B cell (primary cell): ENCODE results near the gene SRSF10. TPM values are rescaled to one million over a fixed set of nuclear protein-coding genes. Genes with fewer than 3 reads are reported as not detected.

ENCODE experiments used
- ATAC-seq: fragments of 200-7000 bp; cut with Tn5 transposase; one replicate; pipeline ENCODE4 v1.10.0; 2021; ENCODE audit warnings: low read depth, mild to moderate bottlenecking, moderate number of reproducible peaks, moderate library complexity
- CTCF ChIA-PET: fragments of 350-600 bp; sonication (Branson Sonifier 250); formaldehyde crosslinking; loops from one replicate; lab custom pipeline; 2021; ENCODE audit warnings: antibody characterized with exemption, inconsistent platforms; lab: Charles Lee
- POLR2A ChIA-PET: fragments of 350-600 bp; sonication (Branson Sonifier 250); formaldehyde crosslinking; loops from one replicate; lab custom pipeline; 2021; ENCODE audit warnings: antibody characterized with exemption; lab: Charles Lee
- DNase-seq: peaks from one replicate; pipeline ENCODE4 v3.0.0; 2013
- H2AFZ ChIP-seq: 2 replicates; pipeline ENCODE4 v1.6.1; 2012; ENCODE audit warnings: mild to moderate bottlenecking, low read depth, low read length; ENCODE audit not compliant: insufficient read depth, poor library complexity, severe bottlenecking
- H3K27ac ChIP-seq, 2 donors: 1 replicate in 1 of 2; 2 replicates in 1 of 2; pipeline ENCODE4 v1.5.1; 2012 to 2013; ENCODE audit warnings: low read length in 2 of 2, mild to moderate bottlenecking in 2 of 2, moderate library complexity in 1 of 2
- H3K27me3 ChIP-seq, 4 experiments: fragments of 200-600 bp in 1 of 4; sonication (generic) in 1 of 4; replicated peaks in 1 of 4; 1 replicate in 2 of 4; 2 replicates in 2 of 4; pipeline versions ENCODE4 v1.6.1 to v1.7.0; 2013 to 2016; ENCODE audit warnings: low read length in 3 of 4, mild to moderate bottlenecking in 2 of 4, mixed read lengths in 1 of 4, moderate library complexity in 1 of 4; ENCODE audit not compliant: insufficient read depth in 4 of 4, control insufficient read depth in 3 of 4; ENCODE audit errors: control extremely low read depth in 1 of 4
- H3K36me3 ChIP-seq, 2 experiments: replicated peaks in 1 of 2; 1 replicate in 1 of 2; 2 replicates in 1 of 2; pipeline versions ENCODE4 v1.6.1 to v1.7.1; 2013; ENCODE audit warnings: low read length in 1 of 2; ENCODE audit not compliant: insufficient read depth in 2 of 2, control insufficient read depth in 1 of 2; ENCODE audit errors: control extremely low read depth in 1 of 2, extremely low read depth in 1 of 2
- H3K4me1 ChIP-seq, 2 donors: fragments of 200-600 bp in 1 of 2; sonication (generic) in 1 of 2; 1 replicate in 1 of 2; 2 replicates in 1 of 2; pipeline versions ENCODE4 v1.5.1 to v1.6.1; 2013 to 2017; ENCODE audit warnings: low read length in 2 of 2; ENCODE audit not compliant: control insufficient read depth in 2 of 2, insufficient read depth in 2 of 2
- H3K4me2 ChIP-seq: replicated peaks from 2 replicates; pipeline ENCODE3; 2012; ENCODE audit warnings: mild to moderate bottlenecking, low read depth, low read length; ENCODE audit not compliant: poor library complexity, severe bottlenecking
- H3K4me3 ChIP-seq, 5 experiments: fragments of 200-600 bp in 1 of 5; sonication (generic) in 1 of 5; 1 replicate in 3 of 5; 2 replicates in 2 of 5; pipeline versions ENCODE4 v1.5.1 to v1.7.0; 2011 to 2016; ENCODE audit warnings: low read length in 4 of 5, mild to moderate bottlenecking in 4 of 5, low read depth in 2 of 5, control low read depth in 1 of 5, moderate library complexity in 1 of 5; ENCODE audit not compliant: insufficient read depth in 1 of 5; ENCODE audit errors: control extremely low read depth in 1 of 5, extremely low read depth in 1 of 5
- H3K79me2 ChIP-seq: fragments of 200-600 bp; sonication (generic); one replicate; pipeline ENCODE4 v1.6.0; 2016; ENCODE audit warnings: low read length; ENCODE audit not compliant: control insufficient read depth, insufficient read depth
- H3K9ac ChIP-seq: fragments of 200-600 bp; sonication (generic); 2 replicates; pipeline ENCODE4 v1.6.1; 2017; ENCODE audit warnings: mild to moderate bottlenecking, low read length, moderate library complexity
- H3K9me3 ChIP-seq, 3 donors: one replicate each; pipeline versions ENCODE4 v1.6.1 to v1.7.1; 2013; ENCODE audit warnings: low read length in 2 of 3; ENCODE audit not compliant: control insufficient read depth in 2 of 3, insufficient read depth in 1 of 3; ENCODE audit errors: control extremely low read depth in 1 of 3
- H4K20me1 ChIP-seq: 2 replicates; pipeline ENCODE4 v1.6.0; 2012; ENCODE audit warnings: mild to moderate bottlenecking, low read length; ENCODE audit not compliant: insufficient read depth, control insufficient read depth, poor library complexity, severe bottlenecking
- H3K27ac Mint-ChIP-seq: one replicate; pipeline ENCODE4 v1.8.0; 2021; ENCODE audit warnings: mixed read lengths
- H3K27me3 Mint-ChIP-seq: one replicate; pipeline ENCODE4 v1.8.0; 2021; ENCODE audit warnings: mixed read lengths
- H3K4me1 Mint-ChIP-seq: one replicate; pipeline ENCODE4 v1.8.0; 2021; ENCODE audit warnings: mixed read lengths
- H3K4me3 Mint-ChIP-seq: one replicate; pipeline ENCODE4 v1.8.0; 2021; ENCODE audit warnings: mixed read lengths
- H3K9me3 Mint-ChIP-seq: one replicate; pipeline ENCODE4 v1.8.0; 2022; ENCODE audit warnings: mixed read lengths; ENCODE audit not compliant: insufficient read depth
- CTCF ChIP-seq: fragments of 200-600 bp; IDR thresholded peaks from one replicate; pipeline ENCODE4 v1.8.0; 2022; ENCODE audit warnings: antibody characterized with exemption, mild to moderate bottlenecking
- EZH2 ChIP-seq: IDR thresholded peaks from 2 replicates; pipeline ENCODE4 v1.6.1; 2012; ENCODE audit warnings: borderline replicate concordance, low read depth, mild to moderate bottlenecking, moderate library complexity, low read length; ENCODE audit not compliant: insufficient read depth, poor library complexity, severe bottlenecking
- WGBS: methylation state at CpG from one replicate; pipeline ENCODE4 v1.1.5; 2013; ENCODE audit warnings: missing lambda C conversion rate; ENCODE audit not compliant: insufficient coverage; 5-methylcytosine and 5-hydroxymethylcytosine counted together
- intact Hi-C: fragments of 100-400 bp; cut with micrococcal nuclease; formaldehyde crosslinking; loops from one replicate; pipeline ENCODE4 v1.10.0; 2022
- polyA plus RNA-seq: library from polyadenylated mRNA; depleted of rRNA; stranded (reverse); fragments of >200 nt; gene quantifications from 2 replicates; pipeline ENCODE4 v1.2.3, GENCODE V29; 2012
- total RNA-seq, 2 donors: library from RNA; stranded (reverse); fragments of 120-200 nt in 1 of 2; gene quantifications; 1 replicate in 1 of 2; 2 replicates in 1 of 2; pipeline versions ENCODE4 v1.2.3 to v1.2.4, GENCODE V29; 2013 to 2022

The SRSF10 gene
- total and polyA plus RNA-seq, 2 donors (not counting 1 experiment from before 2014, with no cell fraction given) = 98.6 to 213 TPM

GRCh38 chr1:23967871-23968270 is 12.3 kb downstream of the SRSF10 start:
- Histone ChIP-seq H3K4me2 (no peak overlapping the region), H3K9ac (no peak overlapping the region), H4K20me1 (peaks cover 12% of the 10 kb centered on the region), H3K79me2 (peaks cover 13% of the 10 kb centered on the region), H3K36me3 (peaks cover 12 to 83% of the 10 kb centered on the region in 2 experiments), H3K27me3 (no peaks in the 10 kb centered on the region), H3K4me1 (peaks cover 11 to 13% of the 10 kb centered on the region in 2 donors), H3K9me3 (no peaks in the 10 kb centered on the region), H2AFZ (no peak overlapping the region), H3K27ac (peak overlapping the region in 1 of 2 donors; percentile 19), H3K4me3 (no peak overlapping the region)
- CTCF ChIA-PET = interaction anchor here (1.5 to 1.7 kb wide), 2 partner anchors 52 to 158 kb away, joined by 3 read pairs; no protein-coding TSS in a partner anchor
- POLR2A ChIA-PET = interaction anchor here (0.6 to 1.9 kb wide), 3 partner anchors 12 to 176 kb away, joined by 3 to 7 read pairs (median 3); partner anchors contain the start of gene SRSF10
- H3K27me3 Mint-ChIP-seq = no peaks in the 10 kb centered on the region
- DNase-seq (no peak), ATAC-seq (no peak)
- H3K4me3 Mint-ChIP-seq = no peak overlapping the region
- TF ChIP-seq EZH2 = no peak
- TF ChIP-seq CTCF = no peak
- peak overlapping the region; percentile 41 for H3K27ac Mint-ChIP-seq
- peaks cover 28% of the 10 kb centered on the region for H3K4me1 Mint-ChIP-seq
- intact Hi-C loops = no loop called here
- no CpG with 5 or more reads among the region's 2 CpGs for WGBS
- no peaks in the 10 kb centered on the region for H3K9me3 Mint-ChIP-seq

GRCh38 chr1:23966973-23967493 is 13.1 kb downstream of the SRSF10 start:
- no peaks in the 10 kb centered on the region for H3K27me3 ChIP-seq
- peaks cover 12 to 81% of the 10 kb centered on the region in 2 experiments for H3K36me3 ChIP-seq
- intact Hi-C loops = no loop called here

More at GRCh38 chr1:23966973-23967493, 13.1 kb downstream of the SRSF10 start:
- no peak overlapping the region for H3K4me2 ChIP-seq
- H3K4me3 ChIP-seq = no peak overlapping the region
- ChIA-PET POLR2A (interaction anchor here (0.7 kb wide), 1 partner anchor 175 kb away, joined by 3 read pairs; no protein-coding TSS in a partner anchor), CTCF (interaction anchor here (0.6 kb wide), 2 partner anchors 18 to 58 kb away, joined by 3 to 5 read pairs; no protein-coding TSS in a partner anchor)
- no peak overlapping the region for H3K9ac ChIP-seq
- peak overlapping the region; percentile 41 for H3K27ac Mint-ChIP-seq
- H4K20me1 ChIP-seq = peaks cover 3% of the 10 kb centered on the region
- H3K4me1 ChIP-seq = peaks cover 11 to 13% of the 10 kb centered on the region in 2 donors
- H3K79me2 ChIP-seq = peaks cover 5% of the 10 kb centered on the region
- H3K27me3 Mint-ChIP-seq = no peaks in the 10 kb centered on the region
- no peaks in the 10 kb centered on the region for H3K9me3 Mint-ChIP-seq
- no peak overlapping the region for H3K4me3 Mint-ChIP-seq
- H3K4me1 Mint-ChIP-seq = peaks cover 32% of the 10 kb centered on the region
- no peak overlapping the region for H2AFZ ChIP-seq
- ATAC-seq (no peak), DNase-seq (no peak)
- no peaks in the 10 kb centered on the region for H3K9me3 ChIP-seq
- H3K27ac ChIP-seq = peak overlapping the region in 1 of 2 donors; percentile 58
- TF ChIP-seq CTCF (no peak), EZH2 (no peak)
